Kidney capillary endothelial cell (primary cell): Measurements from ENCODE around the gene OR2AT4.
A peak's percentile ranks its signal among the peaks of the same experiment; 100 is the strongest.
"Not testable (repeated sequence)": the region's sequence is repeated elsewhere in the genome, so short reads cannot be mapped to it uniquely, and the experiment has no call there.

ENCODE experiments used
- DNase-seq: peaks from one replicate; pipeline ENCODE4 v3.0.0-alpha.2; 2018; ENCODE audit warnings: low spot score

Gene OR2AT4

DNA sequence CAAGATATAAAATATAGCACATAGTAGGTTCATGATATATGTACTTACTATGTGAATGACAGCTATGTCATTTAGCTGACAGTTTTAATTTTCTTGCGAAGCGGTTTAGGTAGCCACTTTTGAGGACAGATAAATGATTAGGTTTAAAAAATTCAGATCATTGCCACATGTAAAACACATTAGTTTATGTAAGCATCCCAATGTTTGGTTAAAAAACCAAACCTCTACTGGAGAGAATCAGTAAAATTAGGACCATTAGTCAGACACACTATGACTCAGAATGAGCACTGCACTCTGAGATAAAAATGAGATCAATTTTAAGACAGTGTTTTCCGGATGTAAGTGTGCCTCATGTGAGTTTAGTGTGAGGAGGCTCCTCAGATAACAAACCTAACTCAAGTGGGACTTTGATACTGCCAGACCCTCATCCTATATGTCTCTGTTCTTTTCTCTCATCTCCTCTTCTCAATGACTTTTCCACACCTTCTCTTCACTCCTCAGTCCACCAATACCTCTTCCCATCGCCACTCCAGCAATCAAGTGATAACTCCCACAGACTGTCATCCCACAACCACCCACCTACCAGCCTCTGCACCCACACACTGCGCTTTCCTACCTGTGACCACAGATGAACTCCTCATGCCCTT, 6.8 kb upstream of the OR2AT4 start:
- DNase-seq = peak; percentile 14

DNA sequence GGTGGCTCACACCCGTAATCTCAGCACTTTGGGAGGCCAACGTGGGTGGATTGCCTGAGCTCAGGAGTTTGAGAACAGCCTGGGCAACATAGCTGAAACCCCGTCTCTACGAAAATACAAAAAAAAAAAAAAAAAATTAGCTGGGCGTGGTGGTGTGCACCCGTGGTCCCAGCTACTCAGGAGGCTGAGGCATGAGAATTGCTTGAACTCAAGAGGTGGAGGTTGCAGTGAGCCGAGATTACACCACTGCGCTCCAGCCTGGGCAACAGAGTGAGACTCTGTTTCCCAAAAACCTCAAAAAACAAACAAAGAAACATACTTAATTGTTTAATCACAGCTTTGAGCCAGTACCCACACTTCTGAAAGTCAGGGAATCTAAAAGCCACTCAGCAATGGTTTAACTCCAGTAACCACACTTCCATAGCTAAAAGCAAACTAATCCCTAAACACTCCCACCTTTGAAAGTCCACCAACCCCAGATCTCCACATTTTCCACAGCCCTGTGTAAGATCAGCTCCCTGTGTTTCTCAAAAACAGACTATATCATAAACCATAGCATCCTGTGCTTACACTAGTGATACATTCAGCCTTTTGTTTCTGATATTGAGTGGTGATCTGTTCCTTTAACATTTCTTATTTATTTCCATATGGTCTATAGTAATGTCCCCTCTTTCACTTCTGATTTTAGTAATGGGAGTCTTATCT, 4.9 kb upstream of the OR2AT4 start:
- no peak for DNase-seq

DNA sequence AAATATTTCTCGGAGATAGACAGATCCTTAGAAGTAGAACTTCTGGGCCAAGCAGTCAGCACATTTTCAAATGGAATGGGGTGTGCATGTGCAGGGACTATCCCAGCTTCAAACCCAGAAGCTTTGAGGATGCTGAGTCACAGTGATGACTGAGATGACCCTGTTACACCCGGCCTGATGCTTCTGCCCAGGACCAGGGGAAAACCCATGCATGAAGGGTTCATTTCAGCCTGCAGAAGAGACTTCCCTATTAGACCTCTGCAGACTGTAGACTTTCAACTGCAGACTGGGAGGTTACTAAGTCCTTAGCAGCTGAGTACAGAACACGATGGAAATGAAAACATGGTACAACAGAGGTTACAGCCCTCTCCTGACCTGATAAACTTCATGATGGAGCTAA, 3.6 kb upstream of the OR2AT4 start:
- peak; percentile 28 for DNase-seq

DNA sequence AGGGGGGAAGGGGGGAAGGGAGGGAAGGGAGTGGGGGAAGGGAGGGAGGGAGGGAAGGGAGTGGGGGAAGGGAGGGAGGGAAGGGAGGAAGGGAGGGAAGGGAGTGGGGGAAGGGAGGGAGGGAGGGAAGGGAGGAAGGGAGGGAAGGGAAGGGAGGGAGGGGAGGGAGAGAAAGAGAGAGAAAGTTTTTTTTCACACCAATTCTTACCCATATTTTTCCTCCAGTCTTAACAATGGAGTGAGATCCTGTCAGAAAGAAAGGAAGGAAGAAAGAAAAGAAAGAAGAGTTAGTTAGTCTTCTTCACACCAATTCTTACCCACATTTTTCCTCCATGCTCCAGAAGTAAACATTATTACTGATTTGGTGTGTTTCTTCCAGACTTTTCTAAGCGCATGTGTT, 3.0 kb upstream of the OR2AT4 start:
- DNase-seq = no peak

DNA sequence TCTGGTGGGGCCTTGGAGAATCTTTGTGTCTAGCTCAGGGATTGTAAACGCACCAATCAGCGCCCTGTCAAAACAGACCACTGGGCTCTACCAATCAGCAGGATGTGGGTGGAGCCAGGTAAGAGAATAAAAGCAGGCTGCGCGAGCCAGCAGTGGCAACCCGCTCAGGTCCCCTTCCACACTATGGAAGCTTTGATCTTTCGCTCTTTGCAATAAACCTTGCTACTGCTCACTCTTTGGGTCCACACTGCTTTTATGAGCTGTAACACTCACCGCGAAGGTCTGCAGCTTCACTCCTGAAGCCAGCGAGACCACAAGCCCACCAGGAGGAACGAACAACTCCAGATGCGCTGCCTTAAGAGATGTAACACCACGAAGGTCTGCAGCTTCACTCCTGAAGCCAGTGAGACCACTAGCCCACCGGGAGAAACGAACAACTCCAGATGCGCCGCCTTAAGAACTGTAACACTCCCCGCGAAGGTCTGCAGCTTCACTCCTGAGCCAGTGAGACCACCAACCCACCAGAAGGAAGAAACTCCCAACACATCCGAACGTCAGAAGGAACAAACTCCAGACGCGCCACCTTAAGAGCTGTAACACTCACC, 2.3 kb upstream of the OR2AT4 start:
- not testable (repeated sequence) for DNase-seq

DNA sequence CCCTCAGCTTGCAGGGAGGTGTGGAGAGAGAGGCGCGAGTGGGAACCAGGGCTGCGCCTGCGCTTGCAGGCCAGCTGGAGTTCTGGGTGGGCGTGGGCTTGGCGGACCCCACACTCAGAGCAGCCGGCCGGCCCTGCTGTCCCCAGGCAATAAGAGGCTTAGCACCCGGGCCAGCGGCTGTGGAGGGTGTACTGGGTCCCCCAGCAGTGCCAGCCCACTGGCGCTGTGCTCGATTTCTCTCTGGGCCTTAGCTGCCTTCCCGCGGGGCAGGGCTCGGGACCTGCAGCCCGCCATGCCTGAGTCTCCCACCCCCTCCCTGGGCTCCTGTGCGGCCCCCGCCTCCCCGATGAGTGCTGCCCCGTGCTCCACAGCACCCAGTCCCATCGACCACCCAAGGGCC, 1.5 kb upstream of the OR2AT4 start:
- DNase-seq = not testable (repeated sequence)

DNA sequence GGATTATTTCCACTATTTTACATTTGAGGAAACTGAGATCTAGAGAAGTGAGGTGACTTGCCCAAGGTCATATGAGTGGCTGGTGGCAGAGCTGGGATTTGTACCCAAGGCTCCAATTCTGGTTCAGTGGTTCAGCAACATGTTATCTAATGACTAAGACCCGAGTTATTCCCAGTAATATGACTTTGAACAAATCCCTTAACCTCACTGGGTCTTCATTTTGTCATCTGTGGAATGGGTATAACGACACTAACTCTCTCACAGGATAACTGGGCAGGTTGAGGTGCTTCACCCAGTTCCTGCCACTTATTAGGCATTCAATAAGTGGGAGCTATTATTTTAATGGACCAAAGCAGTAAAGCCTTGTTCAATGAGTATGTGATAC, 489 bp upstream of the OR2AT4 start:
- no peak for DNase-seq

DNA sequence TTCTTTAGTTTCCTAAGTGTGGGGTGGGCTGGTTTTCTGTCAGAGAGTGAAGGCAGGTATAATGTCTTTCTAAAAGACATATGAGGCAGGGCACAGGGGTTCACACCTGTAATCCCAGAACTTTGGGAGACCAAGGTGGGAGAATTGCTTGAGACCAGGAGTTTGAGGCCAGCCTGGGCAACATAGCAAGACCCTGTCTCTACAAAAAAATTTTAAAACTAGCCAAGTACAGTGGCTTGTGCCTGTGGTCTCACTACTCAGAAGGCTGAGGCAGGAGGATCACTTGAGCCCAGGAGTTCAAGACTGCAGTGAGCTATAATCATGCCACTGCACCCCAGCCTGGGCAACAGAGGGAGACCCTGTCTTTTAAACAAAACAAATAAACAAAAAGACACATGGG, 2.3 kb downstream of the OR2AT4 start:
- DNase-seq = not testable (repeated sequence)

DNA sequence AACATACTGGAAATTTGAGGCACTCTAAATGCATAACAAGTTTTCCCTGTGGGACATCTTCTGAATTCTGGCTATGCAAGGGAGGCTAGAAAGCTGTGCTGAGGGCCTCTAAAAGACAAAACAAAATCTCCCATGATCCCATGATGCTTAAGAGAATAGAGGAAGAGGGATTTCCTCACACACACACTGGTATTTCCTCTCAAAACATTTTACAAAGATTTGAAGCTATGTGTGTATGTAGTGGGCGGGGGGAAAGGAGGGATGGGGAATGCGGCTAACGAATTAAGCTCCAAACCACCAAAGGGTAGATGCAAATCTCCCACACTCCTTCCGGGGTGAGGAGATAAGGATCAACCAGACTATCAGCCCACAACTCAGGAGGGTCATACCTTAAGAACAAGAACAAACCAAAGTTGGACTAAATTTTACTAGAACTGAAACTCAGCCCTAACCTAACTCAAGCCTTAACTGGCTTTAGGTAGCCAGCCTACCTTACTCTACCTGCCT, 6.0 kb downstream of the OR2AT4 start:
- no peak for DNase-seq

DNA sequence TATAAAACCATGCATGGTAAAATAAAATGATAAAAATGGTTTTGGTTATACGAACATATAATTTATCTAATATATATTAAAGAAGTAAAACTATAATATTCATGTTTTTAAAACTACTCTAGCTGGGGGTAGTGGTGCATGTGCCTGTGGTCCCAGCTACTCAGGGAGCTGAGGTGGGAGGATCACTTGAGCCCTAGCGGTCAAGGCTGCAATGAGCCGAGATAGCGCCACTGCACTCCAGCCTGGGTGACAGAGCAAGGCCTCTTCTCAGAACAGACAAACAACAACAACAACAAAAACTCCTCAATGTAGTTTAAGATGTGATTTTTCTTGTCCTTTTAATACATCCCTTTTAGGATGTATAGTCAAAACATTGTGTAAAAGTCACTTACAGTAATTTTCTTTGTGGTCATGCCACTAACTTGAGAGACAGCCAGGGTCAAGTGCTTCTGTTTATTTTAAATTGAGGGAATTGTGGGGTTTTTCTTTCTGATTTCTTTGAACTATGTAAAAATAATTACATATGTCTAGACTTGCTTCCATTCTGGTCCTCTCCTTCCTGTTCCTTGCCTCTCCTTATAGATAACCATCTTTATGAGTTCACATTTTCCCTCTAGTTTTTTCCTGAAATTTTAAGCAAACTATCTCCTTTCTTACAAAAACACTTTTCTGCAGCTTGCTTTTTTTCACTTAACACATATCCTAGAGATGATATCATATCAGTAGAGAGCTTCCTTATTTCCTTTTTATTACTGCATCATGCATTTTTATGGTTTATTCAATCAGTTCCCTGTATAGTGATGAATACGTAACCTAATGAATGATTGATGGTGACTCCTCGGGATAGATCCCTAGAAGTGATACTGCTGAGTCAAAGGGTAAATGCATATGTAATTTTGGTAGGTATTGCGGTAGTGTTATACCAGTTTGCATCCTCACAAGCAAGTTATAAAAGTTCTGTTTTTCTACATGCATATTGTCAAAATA, 9.1 kb downstream of the OR2AT4 start:
- no peak for DNase-seq

DNA sequence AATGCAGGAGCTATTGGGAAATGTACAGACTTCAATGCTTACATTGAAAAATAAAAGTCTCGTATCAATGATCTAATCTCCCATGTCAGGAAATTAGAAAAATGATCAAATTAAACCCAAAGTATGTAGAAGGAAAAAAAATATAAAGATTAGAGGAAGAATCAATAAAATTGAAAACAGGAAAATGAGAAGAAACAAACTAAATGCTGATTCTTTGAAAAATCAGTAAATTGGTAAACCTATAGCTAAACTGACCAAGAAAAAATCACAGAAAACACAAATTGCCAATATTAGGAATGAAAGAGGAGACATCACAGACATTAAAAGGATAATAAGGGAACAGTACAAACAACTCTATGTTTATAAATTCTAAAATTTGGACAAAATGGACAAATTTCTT, 11.8 kb downstream of the OR2AT4 start:
- no peak for DNase-seq

DNA sequence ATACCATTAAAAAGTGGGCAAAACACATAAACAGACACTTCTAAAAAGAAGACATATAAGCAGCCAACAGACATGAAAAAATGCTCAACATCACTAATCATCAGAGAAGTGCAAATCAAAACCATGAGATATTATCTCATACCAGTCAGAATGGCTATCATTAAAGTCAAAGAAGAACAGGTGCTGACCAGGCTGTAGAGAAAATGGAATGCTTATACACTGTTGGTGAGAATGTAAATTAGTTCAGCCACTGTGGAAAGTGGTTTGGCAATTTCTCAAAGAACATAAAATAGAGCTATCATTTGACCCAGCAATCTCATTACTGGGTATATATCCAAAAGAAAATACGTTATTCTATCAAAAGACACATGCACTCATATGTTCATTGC, 13.5 kb downstream of the OR2AT4 start:
- DNase-seq = no peak

DNA sequence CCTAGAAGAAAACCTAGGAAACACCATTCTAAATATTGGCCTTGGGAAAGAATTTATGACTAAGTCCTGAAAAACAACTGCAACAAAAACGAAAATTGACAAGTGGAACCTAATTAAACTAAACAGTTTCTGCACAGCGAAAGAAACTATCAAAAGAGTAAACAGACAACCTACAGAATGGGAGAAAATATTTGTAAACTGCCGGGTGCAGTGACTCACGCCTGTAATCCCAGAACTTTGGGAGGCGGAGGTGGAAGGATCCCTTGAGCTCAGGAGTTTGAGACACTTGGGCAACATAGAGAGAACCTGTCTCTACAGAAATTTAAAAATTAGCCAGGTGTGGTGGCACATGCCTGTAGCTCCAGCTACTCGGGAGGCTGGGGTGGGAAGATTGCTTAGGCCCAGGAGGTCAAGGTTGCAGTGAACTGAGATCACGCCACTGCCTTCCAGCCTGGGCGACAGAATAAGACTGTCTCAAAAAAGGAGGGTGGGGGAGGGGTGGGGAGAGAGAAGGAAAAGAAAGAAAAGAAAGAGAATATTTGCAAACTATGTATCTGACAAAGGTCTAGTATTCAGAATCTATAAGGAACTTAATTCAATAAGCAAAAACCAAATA, 14.0 kb downstream of the OR2AT4 start:
- DNase-seq = no peak

DNA sequence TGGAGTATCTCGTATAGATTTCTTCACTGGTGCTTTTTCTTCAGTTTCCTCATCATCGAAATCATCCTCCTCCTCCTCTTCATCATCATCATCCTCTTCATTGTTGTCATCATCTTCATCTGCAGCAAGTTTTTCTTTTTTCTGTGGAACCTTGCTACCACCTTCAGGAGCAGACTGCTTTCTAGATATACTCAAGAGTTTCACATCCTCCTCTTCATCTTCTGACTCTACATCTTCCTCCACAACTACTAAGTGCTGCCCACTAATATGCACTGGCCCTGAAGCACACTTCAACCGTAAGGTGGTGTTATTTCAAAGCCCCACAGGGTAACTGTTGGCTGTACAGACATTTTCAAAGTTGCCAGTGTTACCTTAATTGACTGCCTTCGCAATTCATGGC, 17.1 kb downstream of the OR2AT4 start:
- DNase-seq = no peak

DNA sequence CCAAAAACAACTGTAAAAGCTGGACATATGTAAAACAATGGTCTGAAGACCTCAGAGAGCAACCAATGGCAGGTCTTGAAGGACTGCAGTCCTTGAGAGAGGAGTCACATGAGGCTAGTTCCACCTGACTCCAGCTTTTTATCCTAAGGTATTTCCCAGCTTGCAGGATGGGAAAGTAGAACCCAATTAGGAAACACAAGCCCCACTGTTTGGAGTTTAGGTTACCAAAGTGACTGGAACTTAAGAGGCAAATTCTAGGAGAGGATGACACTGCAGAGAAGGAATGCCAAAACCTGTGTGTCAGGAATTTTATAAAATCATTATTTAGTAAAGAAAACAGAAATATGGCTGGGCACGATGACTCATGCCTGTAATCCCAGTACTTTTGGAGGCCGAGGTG, 18.4 kb downstream of the OR2AT4 start:
- no peak for DNase-seq

DNA sequence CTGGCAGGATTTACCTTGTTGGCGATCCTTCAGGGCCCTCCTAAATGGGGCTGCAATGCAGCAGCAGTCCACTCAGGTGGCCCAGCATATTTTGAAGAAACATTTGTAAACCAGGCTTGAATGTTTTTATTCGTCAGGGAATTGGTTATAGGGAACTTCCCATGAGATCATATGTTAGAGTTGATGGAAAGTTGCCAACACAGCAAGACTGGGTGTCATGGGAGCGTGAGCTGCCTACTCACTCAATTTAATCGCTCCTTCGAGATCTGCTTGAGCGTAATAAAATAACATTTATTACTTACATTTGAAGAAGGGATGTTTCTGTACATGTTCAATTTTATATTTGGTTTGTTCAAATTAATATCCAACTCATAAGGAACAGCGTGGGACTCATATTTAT, 19.4 kb downstream of the OR2AT4 start:
- no peak for DNase-seq

DNA sequence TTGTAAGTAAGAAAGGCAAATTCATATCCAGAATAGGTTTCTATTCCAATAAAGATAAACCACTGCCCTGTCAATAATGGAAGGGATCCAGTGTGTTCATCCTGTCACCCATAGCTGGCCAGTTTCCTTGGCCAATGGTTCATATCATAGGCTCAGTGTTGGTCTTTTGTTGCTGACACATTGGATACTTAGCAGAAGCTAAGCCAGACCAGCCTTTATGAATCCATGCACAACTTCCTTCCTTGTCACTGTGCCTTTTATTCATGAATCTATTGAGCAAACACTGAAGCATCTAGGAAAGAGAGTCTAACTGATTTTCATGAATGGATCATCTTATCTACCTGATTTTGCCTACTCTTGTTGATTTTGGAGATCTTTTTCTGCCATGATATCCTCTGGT, 20.0 kb downstream of the OR2AT4 start:
- DNase-seq = no peak

DNA sequence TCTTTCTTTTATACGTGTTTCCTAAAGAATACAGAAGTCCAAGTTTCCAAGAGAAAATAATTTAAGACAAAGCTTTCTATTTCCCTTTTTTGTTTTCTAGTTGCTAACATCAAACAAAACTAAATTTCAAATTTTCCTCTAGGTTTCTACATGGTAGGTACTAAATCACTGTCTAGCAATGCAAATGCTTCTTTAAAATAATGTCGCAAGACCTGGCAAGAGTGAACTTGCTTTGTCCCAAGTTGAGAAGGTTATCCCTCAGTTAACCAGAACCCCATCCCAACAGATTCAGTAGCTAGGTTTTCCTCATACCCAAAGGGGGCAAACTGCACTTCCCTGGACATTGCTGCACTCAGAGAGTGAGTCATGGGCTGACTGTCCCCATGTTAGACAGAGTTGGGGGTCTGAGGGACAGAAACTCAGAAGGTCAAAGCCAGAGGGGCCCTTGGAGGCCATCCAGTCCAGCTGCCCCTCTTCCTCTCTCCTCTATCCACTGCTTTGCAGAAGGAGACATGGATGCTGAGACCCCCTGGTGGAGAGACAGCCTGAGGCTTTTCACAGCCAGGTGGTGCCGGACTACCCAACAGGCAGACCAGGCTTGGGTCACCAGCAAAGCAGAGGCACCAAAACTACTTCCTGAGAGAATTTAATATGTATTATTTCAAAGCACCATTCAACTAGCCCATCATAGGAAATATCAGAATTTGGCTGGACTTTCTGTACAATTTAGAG, 23.1 kb downstream of the OR2AT4 start:
- DNase-seq = no peak

DNA sequence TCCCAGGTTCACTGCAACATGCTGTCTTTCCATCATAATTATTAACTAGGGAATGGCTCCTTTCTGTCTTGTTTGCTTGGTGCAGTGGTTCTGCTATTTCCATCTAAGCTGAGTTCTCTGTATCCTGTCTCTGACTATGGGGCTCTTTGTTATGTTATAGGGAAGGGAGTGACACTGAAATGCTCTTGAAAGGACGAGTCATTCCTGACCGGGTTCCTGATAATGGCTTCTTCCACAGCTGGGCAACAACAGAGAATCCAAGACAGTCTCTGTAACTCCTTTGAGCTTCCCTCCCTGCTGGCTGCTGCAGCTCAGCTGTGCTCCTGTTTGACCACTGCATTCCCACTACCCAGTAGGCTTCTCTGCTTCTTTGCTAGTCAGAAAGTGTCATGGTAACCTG, 24.1 kb downstream of the OR2AT4 start:
- DNase-seq = no peak

DNA sequence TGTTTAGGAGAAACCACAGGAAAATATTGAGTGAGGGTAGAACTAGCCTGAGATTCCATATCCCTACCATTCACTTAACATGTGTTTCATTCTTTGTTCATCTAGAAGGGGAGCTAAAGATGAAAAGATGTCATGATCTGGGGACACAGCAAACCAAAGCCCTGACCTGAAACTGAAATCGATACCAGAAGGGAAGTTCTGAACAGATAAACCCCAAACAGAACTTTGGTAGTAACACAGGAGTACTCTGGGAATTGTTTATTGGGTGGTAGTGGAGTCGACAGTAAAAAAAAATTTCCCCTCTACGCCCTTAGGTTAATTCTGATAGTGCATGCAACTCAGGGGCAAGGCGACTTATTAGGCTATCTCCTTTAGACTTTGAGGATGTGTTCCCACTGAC, 27.2 kb downstream of the OR2AT4 start:
- DNase-seq = no peak

DNA sequence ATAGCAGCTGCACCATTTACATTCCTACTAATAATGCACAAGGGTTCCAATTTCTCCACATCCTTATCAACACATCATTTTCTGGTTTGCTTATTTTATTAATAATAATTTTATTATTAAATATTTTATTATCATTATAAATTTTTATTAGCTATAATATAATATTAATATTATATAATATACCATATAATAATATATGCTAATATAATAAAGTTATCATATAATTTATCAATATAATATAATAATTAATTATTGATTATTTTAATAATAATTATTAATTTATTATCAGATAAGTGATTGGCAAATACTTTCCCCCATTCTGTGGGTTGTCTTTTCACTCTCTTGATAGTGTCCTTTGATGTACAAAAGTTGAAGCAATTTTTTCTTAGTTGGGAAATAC, 27.7 kb downstream of the OR2AT4 start:
- no peak for DNase-seq
